Astrocyte (in vitro differentiated cells and primary cell): ENCODE measurements around the gene MCTP1. TPM values are rescaled to one million over a fixed set of nuclear protein-coding genes. Genes with fewer than 3 reads are reported as not detected.

Source experiments
- DNase-seq: peaks from one replicate; pipeline ENCODE4 v3.0.0-alpha.2; 2010; ENCODE audit warnings: low read depth
- FAIRE-seq: peaks from 2 replicates; lab custom pipeline; 2011; peaks lifted over from hg19 to GRCh38; lab: Jason Lieb, UNC
- H2AFZ ChIP-seq: 2 replicates; pipeline ENCODE4 v1.6.0; 2012; ENCODE audit warnings: low read depth, low read length, inconsistent platforms
- H3K27ac ChIP-seq: 2 replicates; pipeline ENCODE4 v1.5.1; 2011; ENCODE audit warnings: low read depth, low read length, inconsistent platforms
- H3K27me3 ChIP-seq: 2 replicates; pipeline ENCODE4 v1.6.0; 2011; ENCODE audit warnings: low read length, inconsistent platforms; ENCODE audit not compliant: insufficient read depth
- H3K36me3 ChIP-seq: 2 replicates; pipeline ENCODE4 v1.5.1; 2011; ENCODE audit warnings: low read length, inconsistent platforms; ENCODE audit not compliant: insufficient read depth
- H3K4me1 ChIP-seq: 2 replicates; pipeline ENCODE4 v1.5.1; 2011; ENCODE audit warnings: low read length, inconsistent platforms; ENCODE audit not compliant: insufficient read depth
- H3K4me2 ChIP-seq: 2 replicates; pipeline ENCODE4 v1.6.0; 2012; ENCODE audit warnings: low read length, inconsistent platforms
- H3K4me3 ChIP-seq: 2 replicates; pipeline ENCODE4 v1.5.1; 2011; ENCODE audit warnings: low read depth, mild to moderate bottlenecking, low read length, inconsistent platforms; ENCODE audit not compliant: insufficient read depth
- H3K79me2 ChIP-seq: 2 replicates; pipeline ENCODE4 v1.6.0; 2012; ENCODE audit warnings: mild to moderate bottlenecking, low read length, inconsistent platforms; ENCODE audit not compliant: insufficient read depth
- H3K9ac ChIP-seq: 2 replicates; pipeline ENCODE4 v1.6.0; 2012; ENCODE audit warnings: mild to moderate bottlenecking, low read length, inconsistent platforms
- H3K9me3 ChIP-seq: 2 replicates; pipeline ENCODE4 v1.5.1; 2012; ENCODE audit warnings: low read depth, mild to moderate bottlenecking, low read length, inconsistent platforms; ENCODE audit not compliant: insufficient read depth
- H4K20me1 ChIP-seq: 2 replicates; pipeline ENCODE4 v1.6.0; 2012; ENCODE audit warnings: low read length, inconsistent platforms; ENCODE audit not compliant: insufficient read depth
- H3K27ac Mint-ChIP-seq: one replicate; pipeline ENCODE4 v1.8.0; 2021; ENCODE audit warnings: mild to moderate bottlenecking, mixed read lengths; ENCODE audit not compliant: unreplicated experiment
- H3K27me3 Mint-ChIP-seq: one replicate; pipeline ENCODE4 v1.8.0; 2021; ENCODE audit warnings: low read depth, mixed read lengths; ENCODE audit not compliant: unreplicated experiment
- H3K36me3 Mint-ChIP-seq: one replicate; pipeline ENCODE4 v1.8.0; 2021; ENCODE audit warnings: low read depth, mixed read lengths; ENCODE audit not compliant: unreplicated experiment
- H3K4me1 Mint-ChIP-seq: one replicate; pipeline ENCODE4 v1.8.0; 2021; ENCODE audit warnings: low read depth, mixed read lengths; ENCODE audit not compliant: unreplicated experiment
- H3K4me3 Mint-ChIP-seq: one replicate; pipeline ENCODE4 v1.8.0; 2021; ENCODE audit warnings: mild to moderate bottlenecking, moderate library complexity, mixed read lengths; ENCODE audit not compliant: unreplicated experiment
- H3K9me3 Mint-ChIP-seq: one replicate; pipeline ENCODE4 v1.8.0; 2021; ENCODE audit warnings: mild to moderate bottlenecking, mixed read lengths; ENCODE audit not compliant: unreplicated experiment
- EZH2 ChIP-seq: IDR thresholded peaks from 2 replicates; pipeline ENCODE4 v1.6.1; 2012; ENCODE audit warnings: mild to moderate bottlenecking, low read length, inconsistent platforms; ENCODE audit not compliant: insufficient read depth
- total RNA-seq: library from RNA; stranded (reverse); gene quantifications from 2 replicates; pipeline ENCODE4 v1.2.1, GENCODE V29; 2021
- TF ChIP-seq, protein P1 (sequence below): IDR thresholded peaks from 2 replicates; pipeline ENCODE4 v1.5.1; 2011; ENCODE audit warnings: low read depth, mild to moderate bottlenecking, inconsistent platforms, low read length, moderate library complexity; ENCODE audit not compliant: insufficient read depth

The MCTP1 gene
- total RNA-seq, 1 donor from 2014 or later: 40.6 TPM

DNA sequence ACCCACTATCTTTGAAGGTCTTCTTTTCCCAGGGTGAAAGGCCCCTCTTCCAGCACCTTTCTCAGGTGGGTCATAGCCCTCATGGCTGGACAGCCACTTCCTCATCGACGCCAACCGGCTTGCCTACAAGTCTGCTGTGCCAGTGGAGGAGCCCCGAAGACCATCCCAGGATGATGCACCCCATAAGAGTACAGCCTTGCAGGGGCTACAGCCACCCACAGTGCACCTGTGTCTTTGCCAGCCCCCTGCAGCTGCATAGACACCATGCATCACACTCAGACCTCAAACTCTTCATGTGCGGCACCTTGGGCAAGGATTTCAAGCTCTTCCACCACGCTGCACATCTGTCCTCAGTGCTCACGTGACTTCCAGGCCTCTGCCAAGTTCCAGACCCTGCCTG is 493.1 kb downstream of the MCTP1 start:
- TF ChIP-seq EZH2: no peak
- TF ChIP-seq, protein P1, sequence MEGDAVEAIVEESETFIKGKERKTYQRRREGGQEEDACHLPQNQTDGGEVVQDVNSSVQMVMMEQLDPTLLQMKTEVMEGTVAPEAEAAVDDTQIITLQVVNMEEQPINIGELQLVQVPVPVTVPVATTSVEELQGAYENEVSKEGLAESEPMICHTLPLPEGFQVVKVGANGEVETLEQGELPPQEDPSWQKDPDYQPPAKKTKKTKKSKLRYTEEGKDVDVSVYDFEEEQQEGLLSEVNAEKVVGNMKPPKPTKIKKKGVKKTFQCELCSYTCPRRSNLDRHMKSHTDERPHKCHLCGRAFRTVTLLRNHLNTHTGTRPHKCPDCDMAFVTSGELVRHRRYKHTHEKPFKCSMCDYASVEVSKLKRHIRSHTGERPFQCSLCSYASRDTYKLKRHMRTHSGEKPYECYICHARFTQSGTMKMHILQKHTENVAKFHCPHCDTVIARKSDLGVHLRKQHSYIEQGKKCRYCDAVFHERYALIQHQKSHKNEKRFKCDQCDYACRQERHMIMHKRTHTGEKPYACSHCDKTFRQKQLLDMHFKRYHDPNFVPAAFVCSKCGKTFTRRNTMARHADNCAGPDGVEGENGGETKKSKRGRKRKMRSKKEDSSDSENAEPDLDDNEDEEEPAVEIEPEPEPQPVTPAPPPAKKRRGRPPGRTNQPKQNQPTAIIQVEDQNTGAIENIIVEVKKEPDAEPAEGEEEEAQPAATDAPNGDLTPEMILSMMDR: no peak
- Histone ChIP-seq H3K4me1 (peaks cover 18% of the 10 kb centered on the region), H3K4me2 (no peak overlapping the region), H3K9ac (no peak overlapping the region), H3K36me3 (no peaks in the 10 kb centered on the region), H4K20me1 (no peaks in the 10 kb centered on the region), H3K4me3 (no peak overlapping the region), H3K27me3 (no peaks in the 10 kb centered on the region), H3K79me2 (no peaks in the 10 kb centered on the region), H3K9me3 (no peaks in the 10 kb centered on the region), H2AFZ (no peak overlapping the region), H3K27ac (no peak overlapping the region)
- peaks cover 51% of the 10 kb centered on the region for H3K4me1 Mint-ChIP-seq
- H3K4me3 Mint-ChIP-seq: no peak overlapping the region
- H3K36me3 Mint-ChIP-seq: peaks cover 16% of the 10 kb centered on the region
- DNase-seq (no peak), FAIRE-seq (no peak)
- no peaks in the 10 kb centered on the region for H3K9me3 Mint-ChIP-seq
- H3K27ac Mint-ChIP-seq: no peak overlapping the region
- no peaks in the 10 kb centered on the region for H3K27me3 Mint-ChIP-seq

DNA sequence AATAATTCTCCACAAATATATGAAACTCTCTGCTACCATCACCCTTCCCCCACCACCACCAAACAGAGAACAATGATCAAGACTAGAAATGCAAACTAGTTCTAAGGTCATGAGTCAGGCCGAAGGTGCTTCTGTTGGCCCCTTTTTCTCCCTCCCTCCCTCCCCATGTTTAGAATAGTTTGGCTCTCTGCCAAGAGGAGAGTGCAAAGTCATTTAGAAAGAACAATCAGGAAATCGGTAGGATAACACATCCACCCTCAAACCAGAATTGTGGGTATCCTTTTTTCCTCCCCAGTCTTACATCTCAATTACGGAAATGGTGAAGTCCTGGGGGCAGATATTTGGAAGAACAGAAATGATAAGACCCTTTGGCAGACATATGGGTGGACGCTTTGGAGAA is 496.4 kb downstream of the MCTP1 start:
- no peaks in the 10 kb centered on the region for H3K27me3 Mint-ChIP-seq
- Histone ChIP-seq H3K9ac (no peak overlapping the region), H3K9me3 (no peaks in the 10 kb centered on the region), H3K4me3 (no peak overlapping the region), H4K20me1 (no peaks in the 10 kb centered on the region), H3K27ac (no peak overlapping the region), H3K27me3 (no peaks in the 10 kb centered on the region), H3K4me2 (no peak overlapping the region), H2AFZ (no peak overlapping the region), H3K4me1 (peaks cover 9% of the 10 kb centered on the region), H3K79me2 (no peaks in the 10 kb centered on the region), H3K36me3 (no peaks in the 10 kb centered on the region)
- no peak overlapping the region for H3K4me3 Mint-ChIP-seq
- DNase-seq: no peak
- no peaks in the 10 kb centered on the region for H3K9me3 Mint-ChIP-seq
- no peak for FAIRE-seq
- peaks cover 12% of the 10 kb centered on the region for H3K36me3 Mint-ChIP-seq
- H3K4me1 Mint-ChIP-seq: peaks cover 29% of the 10 kb centered on the region
- no peak for TF ChIP-seq EZH2
- TF ChIP-seq, protein P1: no peak
- H3K27ac Mint-ChIP-seq: no peak overlapping the region

DNA sequence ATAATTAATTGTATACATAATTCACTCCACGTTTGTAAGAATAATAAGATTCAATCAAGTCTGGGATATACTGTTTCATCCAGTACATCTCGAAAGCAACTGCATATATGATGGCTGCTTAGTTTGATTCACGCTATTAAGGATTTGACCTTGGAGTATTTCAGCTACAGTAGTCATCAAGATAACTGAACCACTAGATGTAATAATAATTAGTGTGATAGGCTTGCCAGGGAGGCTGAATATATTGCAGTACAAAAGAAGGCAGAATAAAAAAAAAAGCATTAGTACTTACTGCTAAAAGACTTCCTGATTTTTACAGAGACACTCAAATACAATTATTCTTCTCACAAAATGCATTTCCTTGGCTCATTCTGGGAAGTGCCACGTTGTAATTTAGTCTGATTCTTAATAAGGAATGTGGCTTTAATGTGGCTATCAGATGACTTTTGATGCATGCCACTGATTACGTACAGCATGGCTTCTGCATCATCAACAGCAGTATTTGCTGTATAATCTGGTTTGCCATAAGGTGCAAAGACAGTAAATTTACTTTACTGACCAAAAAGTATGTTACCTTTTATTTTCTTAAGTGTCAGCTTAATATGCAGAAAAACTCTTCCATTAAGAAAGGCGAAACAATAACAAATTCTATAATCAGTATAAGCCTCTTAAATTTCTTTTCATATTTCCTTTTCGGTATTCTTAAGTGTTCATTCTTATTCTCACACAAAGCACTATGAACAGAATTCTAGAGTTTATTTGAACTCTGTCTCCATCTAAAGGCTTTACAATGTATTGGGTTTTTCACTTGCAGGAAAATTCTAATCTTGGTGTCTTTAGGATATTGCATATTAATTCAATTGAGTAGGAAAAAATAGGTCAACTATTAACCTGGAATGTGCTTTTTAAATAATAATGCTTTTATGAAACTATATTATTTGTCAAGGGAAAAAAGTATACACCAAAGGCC is 500.1 kb downstream of the MCTP1 start:
- no peak for FAIRE-seq

More for the DNA sequence above, 500.1 kb downstream of the MCTP1 start:
- H3K9me3 ChIP-seq: no peaks in the 10 kb centered on the region
- H3K4me3 Mint-ChIP-seq: no peak overlapping the region
- no peaks in the 10 kb centered on the region for H3K79me2 ChIP-seq
- no peak overlapping the region for H3K4me2 ChIP-seq
- H3K4me1 Mint-ChIP-seq: peaks cover 15% of the 10 kb centered on the region
- H3K36me3 Mint-ChIP-seq: peaks cover 7% of the 10 kb centered on the region
- H2AFZ ChIP-seq: no peak overlapping the region
- no peak for TF ChIP-seq EZH2
- TF ChIP-seq, protein P1: no peak
- no peaks in the 10 kb centered on the region for H3K27me3 Mint-ChIP-seq
- H3K4me3 ChIP-seq: no peak overlapping the region
- H3K27me3 ChIP-seq: no peaks in the 10 kb centered on the region
- no peaks in the 10 kb centered on the region for H3K9me3 Mint-ChIP-seq
- no peak overlapping the region for H3K9ac ChIP-seq
- no peaks in the 10 kb centered on the region for H4K20me1 ChIP-seq
- no peak overlapping the region for H3K27ac Mint-ChIP-seq
- H3K36me3 ChIP-seq: no peaks in the 10 kb centered on the region
- no peak overlapping the region for H3K27ac ChIP-seq
- peak; percentile 6 for DNase-seq
- no peaks in the 10 kb centered on the region for H3K4me1 ChIP-seq
